PC-9 (cell line): ENCODE measurements around the gene EDA2R. TPM values are rescaled to one million over a fixed set of nuclear protein-coding genes. Genes with fewer than 3 reads are reported as not detected.

Experiments used
- BruUV-seq: library from RNA; stranded (reverse); fragments of 400-500 nt; replicated peaks from 2 replicates; lab custom pipeline; 2021; lab: Mats Ljungman, UMichigan
- CTCF ChIA-PET: fragments of 300-600 bp; sonication (Branson Sonifier 250); formaldehyde crosslinking; loops from one replicate; lab custom pipeline; 2022; ENCODE audit warnings: antibody characterized with exemption; lab: Charles Lee
- POLR2A ChIA-PET: fragments of 300-600 bp; sonication (Branson Sonifier 250); formaldehyde crosslinking; loops from one replicate; lab custom pipeline; 2022; ENCODE audit warnings: antibody characterized with exemption; ENCODE audit not compliant: unreplicated experiment; lab: Charles Lee
- DNase-seq, 2 experiments: peaks; one replicate each; pipeline versions ENCODE4 v3.0.0 to v3.0.0-alpha.2; 2015 to 2022; ENCODE audit warnings: mixed read lengths in 1 of 2
- H2AFZ ChIP-seq: fragments of 200-600 bp; sonication (generic); 2 replicates; pipeline ENCODE4 v1.8.1; 2017; ENCODE audit warnings: antibody characterized with exemption
- H3F3A ChIP-seq: fragments of 200-600 bp; sonication (generic); 2 replicates; pipeline ENCODE4 v1.8.1; 2017; ENCODE audit warnings: antibody characterized with exemption, mild to moderate bottlenecking, low read depth; ENCODE audit not compliant: insufficient read depth
- H3K27ac ChIP-seq: fragments of 200-600 bp; sonication (generic); 2 replicates; pipeline ENCODE4 v1.6.1; 2016; ENCODE audit warnings: mixed run types
- H3K27me3 ChIP-seq: fragments of 200-600 bp; sonication (generic); 2 replicates; pipeline ENCODE4 v1.6.1; 2016; ENCODE audit warnings: low read depth, mixed run types; ENCODE audit not compliant: insufficient read depth
- H3K36me3 ChIP-seq: fragments of 200-600 bp; sonication (generic); 2 replicates; pipeline ENCODE4 v1.6.1; 2016; ENCODE audit warnings: low read depth, mixed run types
- H3K4me1 ChIP-seq: fragments of 200-600 bp; sonication (generic); replicated peaks from 2 replicates; pipeline ENCODE4 v1.6.1; 2016; ENCODE audit warnings: mixed run types; ENCODE audit not compliant: insufficient read depth
- H3K4me2 ChIP-seq: fragments of 200-600 bp; sonication (generic); 2 replicates; pipeline ENCODE4 v1.6.1; 2017; ENCODE audit warnings: mixed run types
- H3K4me3 ChIP-seq: fragments of 200-600 bp; sonication (generic); 2 replicates; pipeline ENCODE4 v1.6.1; 2016; ENCODE audit warnings: mixed run types
- H3K79me2 ChIP-seq: fragments of 200-600 bp; sonication (generic); 2 replicates; pipeline ENCODE4 v1.6.1; 2017; ENCODE audit warnings: low read depth, mixed run types
- H3K9me2 ChIP-seq: fragments of 200-600 bp; sonication (generic); 2 replicates; pipeline ENCODE4 v1.8.1; 2017; ENCODE audit warnings: mild to moderate bottlenecking; ENCODE audit not compliant: insufficient read depth
- H3K9me3 ChIP-seq: fragments of 200-600 bp; sonication (generic); 2 replicates; pipeline ENCODE4 v1.8.1; 2016; ENCODE audit warnings: low read depth; ENCODE audit not compliant: insufficient read depth
- H4K20me1 ChIP-seq: fragments of 200-600 bp; sonication (generic); 2 replicates; pipeline ENCODE4 v1.8.1; 2017; ENCODE audit not compliant: insufficient read depth
- EZH2 ChIP-seq: fragments of 200-600 bp; sonication (generic); IDR thresholded peaks from 2 replicates; pipeline ENCODE4 v1.8.0; 2017; ENCODE audit warnings: antibody characterized with exemption, low read depth
- intact Hi-C: fragments of 100-400 bp; cut with micrococcal nuclease; formaldehyde crosslinking; loops from one replicate; pipeline ENCODE4 v1.10.0; 2022; ENCODE audit not compliant: unreplicated experiment
- total RNA-seq: library from RNA; stranded (reverse); gene quantifications from 2 replicates; pipeline ENCODE4 v1.2.3, GENCODE V29; 2021
- TF ChIP-seq, protein P1 (sequence below): fragments of 200-600 bp; sonication (generic); conservative IDR thresholded peaks from 2 replicates; pipeline ENCODE4 v1.6.1; 2017; ENCODE audit warnings: mixed run types, antibody characterized with exemption, mild to moderate bottlenecking, moderate library complexity

Gene EDA2R
- total RNA-seq, 1 experiment from 2014 or later, result not detected

DNA sequence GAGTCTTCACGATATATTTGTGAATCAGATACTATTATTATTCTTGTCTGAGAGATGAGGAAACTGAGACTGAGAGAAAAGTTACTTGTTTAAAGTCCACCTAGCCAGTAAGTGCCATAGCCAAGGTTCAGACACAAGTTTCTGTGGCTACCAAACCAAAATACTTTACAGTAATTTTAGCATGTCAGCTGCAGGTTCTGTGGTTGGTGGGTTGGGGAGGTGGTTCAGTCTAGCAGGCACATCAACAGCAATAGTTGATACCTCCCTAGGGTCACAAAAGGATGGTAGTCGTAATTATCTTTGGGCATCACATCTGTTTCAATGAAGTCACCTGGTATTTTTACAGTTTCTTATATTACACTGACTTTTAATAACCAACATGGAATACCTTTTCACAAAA, 35.6 kb upstream of the EDA2R start:
- H2AFZ ChIP-seq, result no peak overlapping the region
- H3K79me2 ChIP-seq, result no peaks in the 10 kb centered on the region
- no peaks in the 10 kb centered on the region for H4K20me1 ChIP-seq
- ChIA-PET POLR2A (no interaction called here), CTCF (no interaction called here)
- H3K27ac ChIP-seq, result no peak overlapping the region
- no peaks in the 10 kb centered on the region for H3K9me3 ChIP-seq
- no peaks in the 10 kb centered on the region for H3F3A ChIP-seq
- no peaks in the 10 kb centered on the region for H3K36me3 ChIP-seq
- TF ChIP-seq EZH2, result no peak
- TF ChIP-seq, protein P1, sequence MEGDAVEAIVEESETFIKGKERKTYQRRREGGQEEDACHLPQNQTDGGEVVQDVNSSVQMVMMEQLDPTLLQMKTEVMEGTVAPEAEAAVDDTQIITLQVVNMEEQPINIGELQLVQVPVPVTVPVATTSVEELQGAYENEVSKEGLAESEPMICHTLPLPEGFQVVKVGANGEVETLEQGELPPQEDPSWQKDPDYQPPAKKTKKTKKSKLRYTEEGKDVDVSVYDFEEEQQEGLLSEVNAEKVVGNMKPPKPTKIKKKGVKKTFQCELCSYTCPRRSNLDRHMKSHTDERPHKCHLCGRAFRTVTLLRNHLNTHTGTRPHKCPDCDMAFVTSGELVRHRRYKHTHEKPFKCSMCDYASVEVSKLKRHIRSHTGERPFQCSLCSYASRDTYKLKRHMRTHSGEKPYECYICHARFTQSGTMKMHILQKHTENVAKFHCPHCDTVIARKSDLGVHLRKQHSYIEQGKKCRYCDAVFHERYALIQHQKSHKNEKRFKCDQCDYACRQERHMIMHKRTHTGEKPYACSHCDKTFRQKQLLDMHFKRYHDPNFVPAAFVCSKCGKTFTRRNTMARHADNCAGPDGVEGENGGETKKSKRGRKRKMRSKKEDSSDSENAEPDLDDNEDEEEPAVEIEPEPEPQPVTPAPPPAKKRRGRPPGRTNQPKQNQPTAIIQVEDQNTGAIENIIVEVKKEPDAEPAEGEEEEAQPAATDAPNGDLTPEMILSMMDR, result no peak
- intact Hi-C loops, result no loop called here
- no peak for DNase-seq
- H3K27me3 ChIP-seq, result no peaks in the 10 kb centered on the region
- BruUV-seq, result no TSS peak
- H3K4me1 ChIP-seq, result no peaks in the 10 kb centered on the region
- no peak overlapping the region for H3K4me3 ChIP-seq
- H3K4me2 ChIP-seq, result no peak overlapping the region
- no peaks in the 10 kb centered on the region for H3K9me2 ChIP-seq

DNA sequence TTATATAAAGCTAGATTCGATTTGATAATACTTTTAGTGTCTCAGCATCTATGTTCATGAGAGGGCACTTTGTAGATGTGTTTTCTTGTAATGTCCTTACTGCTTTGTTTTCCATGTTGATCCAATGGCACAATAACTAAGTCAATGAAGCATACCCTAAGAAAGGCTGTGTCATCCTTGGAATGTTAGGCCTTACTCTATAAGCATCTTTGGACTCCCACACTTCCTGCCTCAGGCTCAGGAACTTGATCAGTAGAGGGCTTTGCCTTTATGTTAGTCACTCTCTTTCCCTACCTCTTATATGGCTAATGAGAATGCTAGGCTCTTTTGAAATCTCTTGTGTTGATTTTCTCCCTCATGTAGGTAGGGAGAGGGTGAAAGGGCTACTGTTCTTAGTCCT, 33.2 kb upstream of the EDA2R start:
- Histone ChIP-seq H4K20me1 (no peaks in the 10 kb centered on the region), H3K27ac (no peak overlapping the region), H3K4me2 (no peak overlapping the region), H3F3A (no peaks in the 10 kb centered on the region), H3K36me3 (no peaks in the 10 kb centered on the region), H3K27me3 (no peaks in the 10 kb centered on the region), H3K4me1 (no peaks in the 10 kb centered on the region), H3K9me2 (no peaks in the 10 kb centered on the region), H3K9me3 (no peaks in the 10 kb centered on the region), H3K4me3 (no peak overlapping the region), H3K79me2 (no peaks in the 10 kb centered on the region), H2AFZ (no peak overlapping the region)
- ChIA-PET CTCF (no interaction called here), POLR2A (no interaction called here)
- no peak for TF ChIP-seq EZH2
- TF ChIP-seq, protein P1, result no peak
- intact Hi-C loops, result no loop called here
- no peak for DNase-seq
- no TSS peak for BruUV-seq

DNA sequence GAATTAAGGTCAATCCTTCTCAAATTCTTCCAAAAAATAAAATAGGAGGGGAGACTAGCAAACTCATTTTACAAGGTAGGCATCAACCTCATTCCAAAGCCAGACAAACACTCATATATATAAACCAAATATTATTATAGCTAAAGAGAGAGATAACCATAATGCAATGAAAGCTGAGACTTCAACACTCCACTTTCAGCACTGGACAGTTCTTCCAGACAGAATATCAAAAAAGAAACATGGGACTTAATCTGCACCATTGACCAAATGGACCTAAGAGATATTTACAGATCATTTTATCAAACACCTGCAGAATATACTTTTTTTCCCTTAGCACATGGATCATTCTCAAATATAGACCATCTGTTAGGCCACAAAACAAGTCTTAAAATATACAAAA, 15.5 kb upstream of the EDA2R start:
- H3F3A ChIP-seq, result no peaks in the 10 kb centered on the region
- no peak for DNase-seq
- no peaks in the 10 kb centered on the region for H3K36me3 ChIP-seq
- ChIA-PET POLR2A (no interaction called here), CTCF (no interaction called here)
- BruUV-seq, result no TSS peak
- H3K79me2 ChIP-seq, result no peaks in the 10 kb centered on the region
- H3K9me2 ChIP-seq, result no peaks in the 10 kb centered on the region; the same call in 1 of the 2 replicates
- no peaks in the 10 kb centered on the region; the same call in 1 of the 2 replicates for H4K20me1 ChIP-seq
- H3K4me1 ChIP-seq, result no peaks in the 10 kb centered on the region
- H3K4me2 ChIP-seq, result no peak overlapping the region
- TF ChIP-seq EZH2, result no peak
- TF ChIP-seq, protein P1, result no peak
- no peaks in the 10 kb centered on the region for H3K9me3 ChIP-seq
- no peak overlapping the region for H3K27ac ChIP-seq
- H3K27me3 ChIP-seq, result no peaks in the 10 kb centered on the region
- no peak overlapping the region for H2AFZ ChIP-seq
- no peak overlapping the region for H3K4me3 ChIP-seq
- intact Hi-C loops, result no loop called here
